HEK293 (cell line): ENCODE data around the gene SEMA4B.
A peak's percentile ranks its signal among the peaks of the same experiment; 100 is the strongest.

Experiments
- CTCF ChIA-PET: fragments of 350-600 bp; formaldehyde crosslinking; extraction: SDS; loops from one replicate; lab custom pipeline; 2021; ENCODE audit warnings: antibody characterized with exemption; lab: Yijun Ruan, JAX
- POLR2A ChIA-PET: fragments of 300-600 bp; formaldehyde crosslinking; extraction: SDS; loops from one replicate; lab custom pipeline; 2020; ENCODE audit warnings: antibody characterized with exemption, inconsistent platforms; lab: Yijun Ruan, JAX
- H3K27ac ChIP-seq: fragments of 200-500 bp; sonication (Bioruptor generic); 2 replicates; pipeline ENCODE4 v1.5.1; 2014; ENCODE audit warnings: low read depth, low read length, control low read depth, inconsistent platforms; ENCODE audit errors: extremely low read depth
- H3K36me3 ChIP-seq, 2 experiments: fragments of 200-500 bp in 1 of 2; sonication (Bioruptor generic) in 1 of 2; 1 replicate in 1 of 2; 2 replicates in 1 of 2; pipeline ENCODE4 v1.5.1; 2014 to 2017; ENCODE audit warnings: inconsistent platforms in 2 of 2, low read length in 2 of 2; ENCODE audit not compliant: control insufficient read depth in 2 of 2, insufficient read depth in 1 of 2
- H3K4me1 ChIP-seq: fragments of 200-500 bp; sonication (Bioruptor generic); 2 replicates; pipeline ENCODE4 v1.5.1; 2014; ENCODE audit warnings: mild to moderate bottlenecking, low read length, inconsistent platforms; ENCODE audit not compliant: control insufficient read depth, insufficient read depth
- H3K4me3 ChIP-seq: 2 replicates; pipeline ENCODE4 v1.5.1; 2011; ENCODE audit warnings: low read depth, mild to moderate bottlenecking, control low read depth, low read length, moderate library complexity
- H3K9me3 ChIP-seq: fragments of 200-500 bp; sonication (Bioruptor generic); 2 replicates; pipeline ENCODE4 v1.5.1; 2014; ENCODE audit warnings: low read depth, low read length, inconsistent platforms; ENCODE audit not compliant: control insufficient read depth, insufficient read depth
- GLI2 ChIP-seq: fragments of 450-650 bp; formaldehyde crosslinking; IDR thresholded peaks from 2 replicates; pipeline ENCODE4; 2017; ENCODE audit warnings: missing biosample characterization, missing genetic modification characterization, low read depth, borderline replicate concordance
- GLIS1 ChIP-seq: fragments of 450-650 bp; formaldehyde crosslinking; IDR thresholded peaks from 2 replicates; pipeline ENCODE4 v1.5.1; 2016; ENCODE audit warnings: missing biosample characterization, missing genetic modification characterization
- HIC1 ChIP-seq: fragments of 450-650 bp; formaldehyde crosslinking; IDR thresholded peaks from 2 replicates; pipeline ENCODE4 v1.5.1; 2016; ENCODE audit warnings: missing biosample characterization, missing genetic modification characterization
- OSR2 ChIP-seq: fragments of 450-650 bp; formaldehyde crosslinking; IDR thresholded peaks from 2 replicates; pipeline ENCODE4 v1.5.1; 2016; ENCODE audit warnings: missing biosample characterization, missing genetic modification characterization
- PRDM6 ChIP-seq: fragments of 450-650 bp; formaldehyde crosslinking; IDR thresholded peaks from 2 replicates; pipeline ENCODE4 v1.5.1; 2017; ENCODE audit warnings: missing biosample characterization, missing genetic modification characterization
- ZBTB44 ChIP-seq: fragments of 450-650 bp; IDR thresholded peaks from 2 replicates; pipeline ENCODE4 v1.5.1; 2018; ENCODE audit warnings: missing biosample characterization, mild to moderate bottlenecking, missing genetic modification characterization
- ZBTB8A ChIP-seq: fragments of 450-650 bp; formaldehyde crosslinking; IDR thresholded peaks from 2 replicates; pipeline ENCODE4 v1.5.1; 2016; ENCODE audit warnings: missing biosample characterization, missing genetic modification characterization
- ZNF132 ChIP-seq: fragments of 450-650 bp; formaldehyde crosslinking; IDR thresholded peaks from 2 replicates; pipeline ENCODE4 v1.5.1; 2017; ENCODE audit warnings: missing biosample characterization, missing genetic modification characterization, borderline replicate concordance
- ZNF138 ChIP-seq: fragments of 450-650 bp; formaldehyde crosslinking; IDR thresholded peaks from 2 replicates; pipeline ENCODE4 v1.5.1; 2016; ENCODE audit warnings: missing biosample characterization, missing genetic modification characterization, borderline replicate concordance
- ZNF292 ChIP-seq: fragments of 450-650 bp; formaldehyde crosslinking; IDR thresholded peaks from 2 replicates; pipeline ENCODE4 v1.5.1; 2016; ENCODE audit warnings: low read depth, missing biosample characterization, missing genetic modification characterization, borderline replicate concordance
- ZNF423 ChIP-seq: fragments of 450-650 bp; formaldehyde crosslinking; IDR thresholded peaks from 2 replicates; pipeline ENCODE4 v1.5.1; 2016; ENCODE audit warnings: missing biosample characterization, missing genetic modification characterization
- ZNF48 ChIP-seq: fragments of 450-650 bp; formaldehyde crosslinking; IDR thresholded peaks from 2 replicates; pipeline ENCODE4 v1.5.1; 2016; ENCODE audit warnings: missing biosample characterization, missing genetic modification characterization
- ZNF580 ChIP-seq: fragments of 450-650 bp; formaldehyde crosslinking; IDR thresholded peaks from 2 replicates; pipeline ENCODE4 v1.5.1; 2016; ENCODE audit warnings: missing biosample characterization, missing genetic modification characterization
- ZNF658 ChIP-seq: fragments of 450-650 bp; formaldehyde crosslinking; IDR thresholded peaks from 2 replicates; pipeline ENCODE4; 2016; ENCODE audit warnings: missing biosample characterization, missing genetic modification characterization
- ZXDB ChIP-seq: fragments of 450-650 bp; formaldehyde crosslinking; IDR thresholded peaks from 2 replicates; pipeline ENCODE4 v1.5.1; 2016; ENCODE audit warnings: missing biosample characterization, missing genetic modification characterization

Gene SEMA4B

GRCh38 chr15:90225504-90226234, 24.5 kb downstream of the SEMA4B start (continued):
- no peak for TF ChIP-seq ZNF580 (tag by site-specific recombination)
- no peak for TF ChIP-seq ZXDB (tag by site-specific recombination)
- TF ChIP-seq GLIS1 = peak; percentile 65
- TF ChIP-seq PRDM6 (tag by site-specific recombination) = peak; percentile 58; the same call in 1 of the 2 replicates
- no peak for TF ChIP-seq ZNF48 (tag by site-specific recombination)
- 0 out of 2 replicates have a peak, but pooled peaks have one; percentile 14 for TF ChIP-seq ZBTB8A (tag by site-specific recombination)
- no peak for TF ChIP-seq ZNF658 (tag by site-specific recombination)
- peak; percentile 24; the same call in 1 of the 2 replicates for TF ChIP-seq ZBTB44 (tag by site-specific recombination)
- TF ChIP-seq GLI2 = no peak
- TF ChIP-seq ZNF423 = peak; percentile 63; the same call in 1 of the 2 replicates
- TF ChIP-seq ZNF138 (tag by site-specific recombination) = no peak
- no peak for TF ChIP-seq ZNF292 (tag by site-specific recombination)
- peak; percentile 89 for TF ChIP-seq OSR2 (tag by site-specific recombination)

- ChIA-PET POLR2A (interaction anchor here (1.1 kb wide), 1 partner anchor 22 kb away, joined by 3 read pairs; the partner anchor contains the start of gene TTLL13), CTCF (interaction anchor here (0.7 to 0.9 kb wide), 3 partner anchors 10 to 59 kb away, joined by 3 read pairs; no protein-coding TSS in a partner anchor)
- no peak for TF ChIP-seq ZNF132 (tag by site-specific recombination)
- H3K4me3 ChIP-seq = no peak overlapping the region
- no peak overlapping the region for H3K27ac ChIP-seq
- peaks cover 6% of the 10 kb centered on the region; the same call in 1 of the 2 replicates for H3K4me1 ChIP-seq
- no peaks in the 10 kb centered on the region for H3K9me3 ChIP-seq
- peaks cover 10 to 84% of the 10 kb centered on the region in 2 experiments; a peak in 2 of 3 replicates for H3K36me3 ChIP-seq
These were observed 26.2 kb downstream of the SEMA4B start for GRCh38 chr15:90227336-90227735.

GRCh38 chr15:90227816-90228772, 27.0 kb downstream of the SEMA4B start:
- Histone ChIP-seq H3K9me3 (no peaks in the 10 kb centered on the region), H3K27ac (no peak overlapping the region)
- CTCF ChIA-PET = interaction anchor here (0.7 to 1.0 kb wide), 3 partner anchors 59 to 152 kb away, joined by 3 to 5 read pairs (median 3); no protein-coding TSS in a partner anchor
- no peak for TF ChIP-seq OSR2 (tag by site-specific recombination)
- TF ChIP-seq HIC1 = 0 out of 2 replicates have a peak, but pooled peaks have one; percentile 14
- TF ChIP-seq, all 188 proteins: peak for 1
- POLR2A ChIA-PET = interaction anchor here (0.5 to 1.1 kb wide), 2 partner anchors 21 to 106 kb away, joined by 3 to 5 read pairs; partner anchors contain the start of gene TTLL13
- H3K4me1 ChIP-seq = peaks cover 6% of the 10 kb centered on the region; the same call in 1 of the 2 replicates
- no peak overlapping the region for H3K4me3 ChIP-seq
- H3K36me3 ChIP-seq = peaks cover 10 to 82% of the 10 kb centered on the region in 2 experiments; a peak in 2 of 3 replicates
